ENCODE data around the gene PQBP1.

Gene PQBP1

GRCh38 chrX:48940404-48940955, 42.8 kb downstream of the PQBP1 start:
- Histone ChIP-seq H3K4me3 (replicated peaks; ENCODE audit: insufficient read depth, low read length) (no peak overlapping the region), H3K27ac (replicated peaks) (peak overlapping the region; percentile 15; the same call in 1 of the 2 replicates), H3K27me3 (ENCODE audit: insufficient read depth, poor library complexity, severe bottlenecking) (no peaks in the 10 kb centered on the region)
- TF ChIP-seq REST (IDR thresholded peaks at IDR 0.05; ENCODE audit: insufficient replicate concordance, low read depth) (peak; percentile 59), POLR2AphosphoS5 (IDR thresholded peaks at IDR 0.05; ENCODE audit: low read depth) (no peak)
- no peak for DNase-seq (ENCODE audit: low read depth in 1 of 2, low spot score in 1 of 2)

- no peak for TF ChIP-seq CTCF (IDR thresholded peaks at IDR 0.05; ENCODE audit: insufficient read depth, low read length)
- TF ChIP-seq GABPA (IDR thresholded peaks at IDR 0.05; ENCODE audit: low read depth) = no peak
- no peak for TF ChIP-seq POLR2AphosphoS5 (IDR thresholded peaks at IDR 0.05; ENCODE audit: low read depth)
- TF ChIP-seq SPI1 (IDR thresholded peaks at IDR 0.05; ENCODE audit: borderline replicate concordance, low read depth) = no peak
- no peak for TF ChIP-seq REST (IDR thresholded peaks at IDR 0.05; ENCODE audit: insufficient replicate concordance, low read depth)
- no peaks in the 10 kb centered on the region for H3K27me3 ChIP-seq (ENCODE audit: insufficient read depth, poor library complexity, severe bottlenecking)
- no peak overlapping the region for H3K27ac ChIP-seq (replicated peaks)
- H3K4me3 ChIP-seq (replicated peaks; ENCODE audit: insufficient read depth, low read length) = no peak overlapping the region
- DNase-seq (ENCODE audit: low read depth in 1 of 2, low spot score in 1 of 2) = no peak
Measured at GRCh38 chrX:48942895-48943294, 45.2 kb downstream of the PQBP1 start.

GRCh38 chrX:48945517-48946348, 48.0 kb downstream of the PQBP1 start:
- Histone ChIP-seq H3K27me3 (ENCODE audit: insufficient read depth, poor library complexity, severe bottlenecking) (no peaks in the 10 kb centered on the region), H3K4me3 (replicated peaks; ENCODE audit: insufficient read depth, low read length) (no peak overlapping the region), H3K27ac (replicated peaks) (no peak overlapping the region)
- DNase-seq (ENCODE audit: low read depth in 1 of 2, low spot score in 1 of 2) = peak in 1 of 2 experiments; percentile 47
- TF ChIP-seq CTCF (IDR thresholded peaks at IDR 0.05; ENCODE audit: insufficient read depth, low read length) (peak; percentile 6), REST (IDR thresholded peaks at IDR 0.05; ENCODE audit: insufficient replicate concordance, low read depth) (no peak), SPI1 (IDR thresholded peaks at IDR 0.05; ENCODE audit: borderline replicate concordance, low read depth) (no peak), GABPA (IDR thresholded peaks at IDR 0.05; ENCODE audit: low read depth) (no peak), POLR2AphosphoS5 (IDR thresholded peaks at IDR 0.05; ENCODE audit: low read depth) (no peak)
